SK-N-SH treated with all-trans-retinoic acid at 6 μM for 48 hours (cell line): Measurements from ENCODE around the gene TSC1.

Source experiments
- ATAC-seq: fragments of 200-7000 bp; cut with Tn5 transposase; 3 replicates; pipeline ENCODE4 v1.9.1; 2020; ENCODE audit warnings: mild to moderate bottlenecking, moderate library complexity
- BACH2 ChIP-seq: fragments of 250-450 bp; sonication (Bioruptor Pico); IDR thresholded peaks from 2 replicates; pipeline ENCODE4 v1.9.0; 2021; ENCODE audit warnings: mild to moderate bottlenecking, borderline replicate concordance
- CSDC2 ChIP-seq: fragments of 250-450 bp; sonication (Bioruptor Pico); IDR thresholded peaks from 2 replicates; pipeline ENCODE4 v1.5.0; 2020; ENCODE audit warnings: mild to moderate bottlenecking, moderate library complexity
- ESRRG ChIP-seq: fragments of 250-450 bp; sonication (Bioruptor Pico); IDR thresholded peaks from 2 replicates; pipeline ENCODE4 v1.6.1; 2021; ENCODE audit warnings: mild to moderate bottlenecking
- GLIS3 ChIP-seq: fragments of 250-450 bp; sonication (Bioruptor Pico); IDR thresholded peaks from 2 replicates; pipeline ENCODE4 v1.5.0; 2020; ENCODE audit warnings: mild to moderate bottlenecking, moderate library complexity
- ISL1 ChIP-seq: fragments of 250-450 bp; sonication (Bioruptor Pico); IDR thresholded peaks from 2 replicates; pipeline ENCODE4 v2.1.2; 2022; ENCODE audit warnings: mild to moderate bottlenecking, moderate library complexity
- OSR1 ChIP-seq: fragments of 250-450 bp; sonication (Bioruptor Pico); IDR thresholded peaks from 2 replicates; pipeline ENCODE4 v1.8.0; 2022; ENCODE audit warnings: moderate library complexity, mild to moderate bottlenecking, inconsistent platforms
- PATZ1 ChIP-seq: fragments of 250-450 bp; sonication (Bioruptor Pico); IDR thresholded peaks from 2 replicates; pipeline ENCODE4 v1.8.0; 2020; ENCODE audit warnings: mild to moderate bottlenecking, moderate library complexity, borderline replicate concordance
- POU6F1 ChIP-seq: fragments of 250-450 bp; sonication (Bioruptor Pico); IDR thresholded peaks from 2 replicates; pipeline ENCODE4 v1.8.0; 2021; ENCODE audit warnings: low read depth, mild to moderate bottlenecking, moderate library complexity, borderline replicate concordance
- PPARA ChIP-seq: fragments of 250-450 bp; sonication (Bioruptor Pico); IDR thresholded peaks from 2 replicates; pipeline ENCODE4 v1.5.0; 2020; ENCODE audit warnings: mild to moderate bottlenecking, borderline replicate concordance
- RARB ChIP-seq: fragments of 250-450 bp; sonication (Bioruptor Pico); IDR thresholded peaks from 2 replicates; pipeline ENCODE4 v1.8.0; 2021; ENCODE audit warnings: mild to moderate bottlenecking, moderate library complexity
- TOX ChIP-seq: fragments of 250-450 bp; sonication (Bioruptor Pico); IDR thresholded peaks from 2 replicates; pipeline ENCODE4 v1.8.0; 2021; ENCODE audit warnings: mild to moderate bottlenecking, moderate library complexity, borderline replicate concordance
- TSHZ2 ChIP-seq: fragments of 250-450 bp; sonication (Bioruptor Pico); IDR thresholded peaks from 2 replicates; pipeline ENCODE4 v1.5.0; 2020; ENCODE audit warnings: mild to moderate bottlenecking, moderate library complexity
- ZC3H10 ChIP-seq: fragments of 250-450 bp; sonication (Bioruptor Pico); IDR thresholded peaks from 2 replicates; pipeline ENCODE4 v1.5.1; 2021; ENCODE audit warnings: mild to moderate bottlenecking, moderate library complexity
- ZFP3 ChIP-seq: fragments of 250-450 bp; sonication (Bioruptor Pico); IDR thresholded peaks from 2 replicates; pipeline ENCODE4 v1.5.0; 2020; ENCODE audit warnings: mild to moderate bottlenecking, moderate library complexity
- ZFP30 ChIP-seq: fragments of 450-650 bp; formaldehyde crosslinking; IDR thresholded peaks from 2 replicates; pipeline ENCODE4 v1.5.0; 2022; ENCODE audit warnings: mild to moderate bottlenecking, moderate library complexity
- ZNF8 ChIP-seq: fragments of 450-650 bp; formaldehyde crosslinking; IDR thresholded peaks from 2 replicates; pipeline ENCODE4 v1.5.0; 2020; ENCODE audit warnings: mild to moderate bottlenecking, moderate library complexity

The TSC1 gene

GRCh38 chr9:132986640-132987620 is 42.5 kb upstream of the TSC1 start:
- ATAC-seq = peak; percentile 57
- no peak for TF ChIP-seq ZFP3 (CRISPR knock-in tag)
- no peak for TF ChIP-seq OSR1 (CRISPR knock-in tag)
- no peak for TF ChIP-seq ISL1
- TF ChIP-seq PPARA = no peak
- no peak for TF ChIP-seq ZFP30 (CRISPR knock-in tag)
- TF ChIP-seq POU6F1 (CRISPR knock-in tag) = no peak
- no peak for TF ChIP-seq ESRRG (CRISPR knock-in tag)
- no peak for TF ChIP-seq ZNF8 (CRISPR knock-in tag)
- no peak for TF ChIP-seq BACH2 (CRISPR knock-in tag)
- TF ChIP-seq, all 23 proteins: peak for 0

- no peak for TF ChIP-seq ZFP3 (CRISPR knock-in tag)
- TF ChIP-seq GLIS3 = no peak
- no peak for TF ChIP-seq RARB (CRISPR knock-in tag)
- no peak for TF ChIP-seq ZFP30 (CRISPR knock-in tag)
- TF ChIP-seq PPARA = no peak
- TF ChIP-seq TOX = no peak
- TF ChIP-seq ZC3H10 (CRISPR knock-in tag) = no peak
- no peak for TF ChIP-seq ISL1
- no peak for TF ChIP-seq BACH2 (CRISPR knock-in tag)
- TF ChIP-seq TSHZ2 (CRISPR knock-in tag) = no peak
- TF ChIP-seq ZNF8 (CRISPR knock-in tag) = no peak
- TF ChIP-seq, all 23 proteins: peak for 0
- no peak for ATAC-seq
Measured at GRCh38 chr9:132986114-132986513, 41.7 kb upstream of the TSC1 start.

- ATAC-seq = no peak
Measured at GRCh38 chr9:132985489-132985888, 41.1 kb upstream of the TSC1 start.

More at GRCh38 chr9:132985489-132985888, 41.1 kb upstream of the TSC1 start:
- TF ChIP-seq ZFP30 (CRISPR knock-in tag) = no peak
- TF ChIP-seq POU6F1 (CRISPR knock-in tag) = no peak
- no peak for TF ChIP-seq CSDC2
- TF ChIP-seq ISL1 = no peak
- no peak for TF ChIP-seq PATZ1
- TF ChIP-seq, all 23 proteins: peak for 0
